Renal pelvis (tissue), 4 donors: ENCODE measurements around the gene MED29. TPM values are rescaled to one million over a fixed set of nuclear protein-coding genes. Genes with fewer than 3 reads are reported as not detected.
"Not testable (repeated sequence)": the region's sequence is repeated elsewhere in the genome, so short reads cannot be mapped to it uniquely, and the experiment has no call there.

Source experiments
- DNase-seq: peaks from one replicate; pipeline ENCODE4 v3.0.0-alpha.2; 2013
- polyA plus RNA-seq, 3 donors: library from polyadenylated mRNA; unstranded; fragments of 120-200 nt; gene quantifications; one replicate each; pipeline ENCODE4 v1.2.1, GENCODE V29; 2013; ENCODE audit not compliant: insufficient read length in 3 of 3

The MED29 gene
- polyA plus RNA-seq, 3 donors = 39.9 to 42.5 (median 41.3) TPM

DNA sequence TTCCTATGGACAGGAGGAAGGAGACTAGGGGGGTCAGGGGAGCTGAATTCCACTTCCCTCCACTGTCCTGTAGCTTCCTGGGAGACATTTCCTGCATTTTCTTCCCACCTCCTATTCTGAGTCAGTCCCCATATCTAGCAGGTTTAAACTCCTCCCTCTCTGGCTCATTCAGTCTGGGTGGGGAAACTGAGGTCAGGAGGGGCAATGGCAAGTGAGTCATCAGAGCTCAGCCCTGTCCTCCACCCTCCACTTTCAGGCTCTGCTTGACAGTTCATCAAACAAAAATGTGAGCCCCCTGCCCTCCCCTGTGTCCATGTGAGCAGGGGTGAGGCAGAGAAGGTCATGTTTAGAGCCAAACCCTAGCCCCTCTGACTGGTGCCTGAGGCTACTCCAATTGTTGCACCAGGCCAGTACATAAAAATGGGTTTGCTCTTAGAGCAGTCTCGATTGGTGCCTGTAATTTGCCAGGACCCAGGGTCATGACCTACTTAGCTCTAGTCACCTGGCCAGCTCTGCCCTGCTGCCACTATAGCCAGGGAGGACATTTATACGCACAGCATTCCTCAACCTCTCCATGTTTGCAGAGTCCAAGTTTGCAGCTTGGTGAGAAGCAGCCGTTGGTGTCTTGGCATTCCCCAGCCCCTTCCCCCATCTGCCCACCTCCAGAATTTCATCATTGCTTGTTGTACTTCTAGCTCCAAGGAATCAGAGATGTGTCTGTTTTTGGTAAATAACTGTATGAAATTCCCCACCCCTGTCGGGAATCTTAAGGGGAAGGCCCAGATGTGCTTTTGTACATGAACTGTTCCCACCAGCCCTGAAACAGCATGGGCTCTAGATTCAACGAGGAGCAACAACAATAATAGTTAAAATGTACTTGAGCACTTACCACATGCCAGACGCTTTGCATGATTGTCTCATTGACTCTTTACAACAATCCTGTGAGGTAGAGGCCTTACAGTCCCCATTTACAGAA is 28.2 kb upstream of the MED29 start:
- DNase-seq = no peak

DNA sequence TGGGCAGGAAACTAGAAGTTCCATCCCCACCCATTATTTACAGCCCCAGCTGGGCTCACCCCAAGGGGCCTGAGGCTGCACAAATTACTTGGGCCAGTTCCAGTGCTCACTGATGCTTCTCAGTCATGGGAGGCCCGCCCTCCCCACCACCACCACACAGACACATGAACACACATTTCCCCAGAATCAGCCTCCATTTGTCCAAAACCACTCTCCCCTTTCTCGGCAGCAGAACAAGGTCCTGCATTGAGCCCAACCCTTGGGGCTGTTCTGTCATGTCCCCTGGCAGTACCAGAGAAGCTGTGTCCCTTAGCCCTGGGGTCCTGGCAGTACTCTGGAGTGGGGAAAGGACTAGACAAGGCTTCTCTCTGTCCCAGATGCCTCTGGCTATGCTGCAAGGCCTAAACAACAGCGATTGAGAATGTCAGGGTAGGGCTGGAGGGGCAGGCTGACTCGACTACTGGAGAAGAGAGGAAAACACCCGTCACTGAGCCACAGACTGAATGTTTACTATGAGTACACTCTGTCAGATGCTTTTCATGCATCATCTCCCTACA is 27.2 kb upstream of the MED29 start:
- DNase-seq = no peak

DNA sequence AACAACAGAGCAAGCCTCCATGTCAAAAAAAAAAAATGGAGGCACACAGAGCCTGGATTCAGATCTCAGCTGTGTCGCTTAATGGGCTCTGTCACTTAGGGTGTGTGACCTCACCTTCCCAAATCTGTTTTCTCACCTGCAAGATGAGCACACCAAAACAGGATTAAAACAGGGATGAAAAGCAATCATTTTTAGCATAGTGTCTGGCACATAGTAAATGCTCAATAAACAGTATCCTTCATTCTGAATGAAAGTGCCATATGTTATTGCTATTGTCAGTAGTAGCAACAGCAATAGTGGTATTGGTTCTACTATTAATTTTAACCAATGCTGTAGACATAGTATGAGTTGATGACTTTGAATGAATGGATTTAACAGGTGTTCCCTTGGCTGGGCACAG is 25.6 kb upstream of the MED29 start:
- DNase-seq = no peak

DNA sequence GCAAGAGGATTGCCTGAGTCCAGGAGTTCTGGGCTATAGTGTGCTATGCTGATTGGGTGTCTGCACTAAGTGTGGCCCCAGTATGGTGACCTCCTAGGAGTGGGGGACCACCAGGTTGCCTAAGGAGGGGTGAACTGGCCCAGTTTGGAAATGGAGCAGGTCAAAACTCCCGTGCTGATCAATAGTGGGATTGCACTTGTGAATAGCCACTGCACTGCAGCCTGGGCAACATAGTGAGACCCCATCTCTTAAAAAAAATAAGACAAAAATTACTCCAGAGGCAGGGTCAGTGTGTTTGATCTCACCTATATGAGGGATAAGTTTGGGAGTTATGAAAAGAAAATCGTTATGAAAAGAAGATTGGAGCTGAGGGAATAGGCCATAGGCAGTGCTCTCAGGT is 22.0 kb upstream of the MED29 start:
- DNase-seq = no peak

DNA sequence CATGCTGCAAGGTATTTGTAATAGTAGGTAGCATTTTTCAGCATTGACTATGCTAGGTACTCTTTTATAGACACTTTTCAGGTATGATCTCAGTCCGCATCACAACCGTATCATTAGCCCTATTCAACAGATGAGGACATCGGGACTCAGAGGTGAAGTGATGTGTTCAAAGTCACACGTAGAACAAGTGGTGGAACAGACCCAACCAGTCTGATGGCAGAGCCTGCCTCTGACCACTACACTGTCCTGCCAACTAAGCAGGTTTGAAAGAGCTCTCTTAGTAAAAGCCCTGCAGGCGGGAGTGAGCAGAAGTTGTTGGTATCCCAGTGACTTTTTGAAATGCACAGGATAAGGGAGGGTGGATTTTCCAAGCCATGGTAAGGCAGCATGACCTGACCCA is 20.4 kb upstream of the MED29 start:
- DNase-seq = no peak

DNA sequence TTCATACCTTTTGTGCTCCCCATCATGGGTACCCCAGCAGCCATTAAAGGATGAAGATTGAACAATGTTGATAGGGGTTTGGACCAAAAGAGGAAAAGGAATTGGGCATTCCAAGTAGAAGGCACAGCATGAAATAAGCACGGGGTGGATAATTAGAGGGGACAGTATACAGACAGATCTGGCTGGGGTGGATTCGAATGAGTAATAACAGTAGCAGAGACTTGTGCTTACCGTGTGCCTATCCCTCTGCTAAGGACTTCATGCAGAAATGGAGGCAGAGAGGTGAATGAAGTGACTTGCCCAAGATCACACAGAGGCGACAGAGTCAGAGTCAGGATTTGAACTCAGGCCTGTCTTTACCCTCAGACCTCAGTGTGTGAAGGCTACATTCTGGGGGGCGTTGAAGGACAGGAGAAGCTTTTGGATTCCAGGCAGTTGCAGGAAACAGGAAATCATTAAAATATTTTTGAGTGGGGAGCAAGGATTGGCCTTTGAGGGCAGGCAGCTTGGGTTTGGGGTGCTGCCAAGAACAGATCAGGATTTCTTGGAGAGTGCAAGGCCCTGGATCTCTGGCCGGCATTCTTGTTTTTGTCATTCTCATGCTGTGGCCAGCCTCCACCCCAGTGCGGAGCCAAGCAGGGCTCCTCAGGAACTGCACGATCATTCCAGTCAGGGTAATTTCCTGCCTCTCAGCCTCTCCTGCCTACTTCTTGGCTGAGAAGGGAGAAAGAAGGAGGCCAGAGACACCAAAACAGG is 19.0 kb upstream of the MED29 start:
- peak; percentile 75 for DNase-seq

DNA sequence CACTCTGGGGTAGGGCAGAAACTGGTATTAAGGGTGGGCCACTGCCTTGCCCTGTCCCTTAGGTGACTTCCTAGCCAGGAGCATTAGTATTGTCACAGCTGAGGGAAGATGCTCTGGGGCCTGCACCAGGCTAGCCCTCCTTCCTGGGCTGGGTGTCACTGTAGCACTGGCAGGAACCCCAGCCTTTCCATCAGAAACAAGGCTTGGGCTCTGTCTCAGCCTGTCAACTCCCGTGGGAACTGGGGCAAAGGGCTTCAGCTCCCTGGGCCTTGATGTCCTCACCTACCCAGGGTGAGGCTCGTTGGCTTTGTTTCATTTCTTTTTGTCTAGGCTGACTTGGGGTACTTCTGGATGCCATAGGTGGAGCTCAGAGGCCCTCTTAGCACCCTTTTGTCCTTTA is 18.2 kb upstream of the MED29 start:
- DNase-seq = no peak

DNA sequence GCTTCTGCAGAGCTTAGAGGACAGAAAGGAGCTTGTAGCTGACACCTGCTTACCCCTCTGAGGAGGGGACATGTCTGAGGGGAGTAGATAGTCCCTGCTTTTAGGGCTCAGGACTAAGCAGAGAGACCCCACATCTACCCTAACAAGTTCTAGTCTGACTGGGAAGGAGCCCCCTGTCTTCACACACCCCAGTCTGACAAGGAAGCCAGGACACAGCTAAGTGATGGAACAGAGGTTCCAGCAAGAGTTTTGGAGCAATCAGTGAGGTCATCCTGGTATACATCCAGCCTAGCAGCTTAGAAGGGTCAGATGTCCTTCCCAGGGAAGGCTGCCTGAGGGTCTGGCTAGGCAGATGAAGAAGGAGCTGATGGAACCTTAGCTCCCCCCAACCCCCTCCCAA is 15.2 kb upstream of the MED29 start:
- no peak for DNase-seq

DNA sequence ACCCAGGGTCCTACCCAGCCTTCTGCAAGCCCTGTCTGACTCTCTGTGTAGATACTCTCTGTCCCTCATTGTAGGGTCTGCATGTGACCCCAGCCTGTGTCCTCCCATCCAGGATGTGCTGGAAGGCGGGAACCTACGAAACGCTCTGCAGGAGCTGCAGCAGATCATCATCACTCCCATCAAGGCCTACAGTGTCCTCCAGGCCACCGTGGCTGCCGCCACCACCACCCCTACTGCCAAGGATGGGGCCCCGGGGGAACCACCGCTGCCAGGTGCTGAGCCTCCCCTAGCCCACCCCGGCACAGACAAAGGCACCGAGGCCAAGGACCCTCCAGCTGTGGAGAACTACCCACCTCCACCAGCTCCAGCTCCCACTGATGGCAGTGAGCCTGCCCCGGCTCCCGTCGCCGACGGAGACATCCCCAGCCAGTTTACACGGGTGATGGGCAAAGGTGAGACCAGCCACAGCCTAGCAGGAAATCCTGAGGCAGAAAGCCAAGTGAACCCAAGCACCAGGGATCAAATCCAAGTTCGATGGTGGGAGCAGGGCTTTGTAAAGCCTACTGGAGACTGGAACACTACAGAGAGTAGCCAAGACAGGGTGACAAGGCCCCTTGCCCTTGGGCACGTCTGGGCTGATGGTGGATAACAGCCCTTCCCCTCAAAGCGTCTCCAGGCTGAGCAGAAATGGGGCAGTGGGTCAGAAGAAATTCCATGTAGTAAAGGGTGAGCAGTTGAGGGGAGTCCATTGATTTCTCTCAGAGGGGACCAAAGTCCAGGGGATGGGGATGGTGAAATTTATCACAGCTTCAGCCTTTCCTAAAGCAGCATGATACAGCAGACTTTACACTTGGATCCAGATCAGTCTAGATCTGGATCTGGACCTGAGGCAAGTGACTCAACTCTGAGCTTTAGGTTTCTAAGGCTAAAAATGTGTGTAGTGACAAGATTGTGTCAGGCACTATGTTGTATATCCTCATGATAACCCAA is 13.5 kb upstream of the MED29 start:
- no peak for DNase-seq

DNA sequence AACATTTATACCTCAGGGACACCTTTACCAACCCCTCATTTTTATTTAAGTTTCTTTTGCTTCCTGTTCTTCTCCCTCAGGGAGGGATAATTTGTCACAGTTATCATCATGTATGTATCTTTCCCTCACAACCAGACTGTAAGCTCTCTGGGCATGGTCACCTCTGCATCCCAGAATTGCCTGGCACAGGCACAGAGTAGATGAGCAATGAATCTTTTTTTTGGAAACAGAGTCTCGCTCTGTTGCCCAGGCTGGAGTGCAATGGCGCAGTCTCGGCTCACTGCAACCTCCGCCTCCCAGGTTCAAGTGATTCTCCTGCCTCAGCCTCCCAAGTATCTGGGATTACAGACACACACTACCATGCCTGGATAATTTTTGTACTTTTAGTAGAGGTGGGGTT is 11.8 kb upstream of the MED29 start:
- not testable (repeated sequence) for DNase-seq

DNA sequence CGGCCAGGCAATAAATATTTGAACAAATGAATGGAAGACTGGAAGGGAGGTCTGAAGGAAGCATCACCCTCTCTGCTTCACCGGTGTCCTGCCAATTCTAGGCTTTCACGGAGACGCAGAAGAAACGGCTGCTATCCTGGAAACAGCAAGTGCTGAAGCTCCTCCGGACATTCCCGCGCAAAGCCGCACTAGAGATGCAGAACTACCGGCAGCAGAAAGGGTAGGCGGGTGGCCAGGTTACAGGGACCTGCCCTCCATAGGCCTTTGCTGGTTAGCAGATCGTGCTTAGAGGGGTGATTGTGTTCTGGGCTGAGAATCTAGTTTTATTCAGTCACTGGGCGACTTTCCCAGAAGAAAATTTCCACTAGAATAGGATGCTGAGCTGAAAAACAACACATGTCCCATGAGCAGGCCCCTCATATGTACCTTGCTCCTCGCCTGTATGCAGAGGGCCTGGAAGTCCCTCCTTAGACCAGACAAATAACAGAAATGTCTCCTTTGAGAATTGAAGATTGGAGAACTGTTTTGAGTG is 11.2 kb upstream of the MED29 start:
- DNase-seq = no peak

DNA sequence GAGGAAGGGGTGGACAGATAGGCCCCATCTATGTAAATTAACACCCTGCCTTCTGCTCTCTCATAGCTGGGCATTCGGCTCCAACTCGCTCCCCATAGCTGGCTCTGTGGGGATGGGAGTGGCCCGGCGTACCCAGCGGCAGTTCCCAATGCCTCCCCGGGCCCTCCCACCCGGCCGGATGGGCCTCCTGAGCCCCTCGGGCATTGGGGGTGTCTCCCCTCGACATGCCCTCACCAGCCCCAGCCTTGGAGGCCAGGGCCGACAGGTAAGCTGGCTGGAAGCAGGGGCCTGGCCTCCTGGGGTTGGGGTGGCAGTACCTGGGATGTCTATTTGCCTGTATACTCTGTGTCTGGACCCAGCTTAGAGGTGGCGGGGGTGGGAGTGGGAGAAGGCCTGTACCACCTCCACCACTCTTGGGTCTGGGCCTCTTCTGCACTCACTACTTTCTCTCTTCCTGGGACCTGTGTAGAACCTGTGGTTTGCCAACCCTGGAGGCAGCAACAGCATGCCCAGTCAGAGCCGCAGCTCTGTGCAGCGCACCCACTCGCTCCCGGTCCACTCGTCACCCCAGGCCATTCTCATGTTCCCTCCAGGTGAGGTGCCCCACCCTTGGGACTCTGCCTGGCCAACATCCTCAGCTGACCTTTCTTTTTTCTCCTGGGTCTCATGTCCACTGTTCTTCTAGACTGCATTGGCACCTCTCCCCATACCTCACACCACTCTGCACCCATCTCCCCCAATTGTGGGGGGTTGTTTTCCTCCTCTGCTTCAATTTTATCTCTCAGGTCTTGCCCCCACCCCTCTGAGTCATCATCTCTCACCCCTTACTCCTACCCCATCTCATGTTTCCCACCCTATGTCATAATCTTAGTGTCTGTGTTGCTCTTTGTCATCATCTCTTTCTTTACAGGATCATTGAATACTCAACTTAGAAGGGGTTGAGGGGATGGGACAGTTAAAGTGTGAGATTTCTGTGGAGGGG is 10.4 kb upstream of the MED29 start:
- no peak for DNase-seq

DNA sequence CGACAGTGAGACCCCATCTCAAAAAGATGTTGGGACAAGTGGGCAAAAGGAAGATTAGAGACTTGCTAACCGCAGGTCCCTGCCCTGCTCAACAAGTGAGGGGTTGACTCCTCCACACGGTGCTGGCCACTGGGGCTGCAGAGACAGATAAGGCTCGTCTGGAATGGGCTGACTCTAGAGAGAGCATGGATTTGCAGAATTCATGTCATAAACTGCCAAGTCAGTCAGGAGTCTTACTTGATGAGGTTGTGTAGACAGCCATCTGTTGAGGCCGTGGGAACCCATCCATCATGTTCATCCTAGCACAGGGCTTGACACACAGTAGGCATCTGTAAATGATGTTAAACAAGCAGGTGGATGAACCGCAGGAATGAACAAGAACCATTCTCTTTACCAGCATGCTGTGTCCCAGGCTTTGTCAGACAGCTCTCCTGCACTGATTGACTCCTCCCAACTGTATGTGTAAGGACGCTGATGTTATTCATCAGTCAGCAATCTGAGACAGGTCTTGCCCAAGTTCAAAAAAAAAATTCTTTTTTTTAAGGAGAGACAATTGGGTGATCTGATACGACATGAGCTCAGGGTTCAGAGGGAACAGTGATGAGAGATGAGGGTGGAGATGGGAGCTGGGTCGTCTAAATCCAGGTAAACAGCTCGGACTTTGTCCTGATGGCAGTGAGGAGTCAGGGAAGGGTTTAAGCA is 9.1 kb upstream of the MED29 start:
- no peak for DNase-seq

DNA sequence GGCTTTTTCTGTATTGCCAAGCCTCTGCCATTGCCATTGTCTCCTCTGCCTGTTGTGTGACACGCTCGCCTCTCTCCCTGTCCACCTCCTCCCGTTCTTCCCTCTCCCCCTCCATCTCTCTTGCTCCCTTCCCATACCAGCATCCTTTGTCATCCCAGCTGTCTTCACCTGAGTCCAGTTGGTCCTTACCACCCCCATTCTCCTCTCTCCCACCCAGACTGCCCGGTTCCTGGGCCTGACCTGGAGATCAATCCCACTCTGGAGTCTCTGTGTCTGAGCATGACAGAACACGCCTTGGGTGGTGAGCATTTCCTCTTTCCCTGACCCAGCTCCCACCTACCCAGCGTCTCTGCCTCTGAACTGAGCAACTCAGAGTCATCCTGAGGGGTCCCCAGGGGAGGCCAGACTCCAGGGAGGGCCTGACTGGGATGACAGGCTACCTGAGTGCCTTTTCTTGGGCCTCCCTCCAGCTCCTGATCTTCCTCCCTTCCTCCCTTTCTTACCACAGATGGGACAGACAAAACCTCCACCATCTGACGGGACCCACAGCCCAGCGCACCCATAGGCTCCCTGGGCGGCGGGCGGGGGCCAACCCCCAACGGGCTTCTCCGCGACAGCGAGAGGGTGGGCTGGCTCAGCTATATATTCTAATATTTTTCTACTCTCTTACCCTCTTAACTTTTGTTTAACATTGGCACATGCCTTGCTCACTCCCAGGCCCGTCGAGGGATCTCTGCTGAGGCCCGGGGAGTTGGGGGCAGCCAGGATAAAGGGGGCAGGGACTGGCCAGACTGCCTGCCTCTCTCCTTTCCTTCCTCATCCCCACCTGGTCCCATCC is 8.0 kb upstream of the MED29 start:
- no peak for DNase-seq

DNA sequence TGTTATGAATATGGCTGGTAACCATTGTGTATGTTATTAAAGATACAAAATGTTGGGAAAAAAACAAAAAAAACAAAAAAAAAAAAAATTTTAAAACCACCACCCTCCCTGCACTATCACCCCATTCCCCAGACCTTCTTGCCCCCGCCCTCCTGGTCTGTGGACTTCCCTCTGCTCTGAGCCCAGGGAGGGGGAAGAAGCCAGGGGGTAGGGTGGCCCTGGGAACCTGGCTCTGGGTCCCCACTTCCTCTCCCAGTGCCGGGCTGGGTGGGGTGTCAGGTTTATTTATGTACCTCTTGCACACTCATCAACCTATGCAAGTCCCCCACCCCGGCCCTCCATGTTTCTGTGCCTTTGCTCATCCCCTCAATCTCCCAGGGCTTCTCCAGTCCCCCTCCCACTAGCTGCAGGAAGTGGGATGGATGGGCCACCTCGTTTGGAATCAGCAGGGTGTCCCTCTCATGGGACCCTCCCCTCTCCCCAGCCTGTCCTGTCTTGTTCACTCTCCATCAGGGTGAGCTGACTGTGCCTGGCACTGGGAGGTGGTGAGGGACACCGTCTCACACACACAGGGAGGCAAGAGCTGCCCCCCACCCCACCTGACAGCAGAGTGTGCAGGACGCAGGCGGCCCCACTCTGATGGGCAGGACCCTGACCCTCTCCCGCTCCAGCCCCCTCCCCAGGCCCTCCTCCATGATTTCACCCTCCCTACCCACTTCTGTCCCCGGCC is 6.2 kb upstream of the MED29 start:
- no peak for DNase-seq

DNA sequence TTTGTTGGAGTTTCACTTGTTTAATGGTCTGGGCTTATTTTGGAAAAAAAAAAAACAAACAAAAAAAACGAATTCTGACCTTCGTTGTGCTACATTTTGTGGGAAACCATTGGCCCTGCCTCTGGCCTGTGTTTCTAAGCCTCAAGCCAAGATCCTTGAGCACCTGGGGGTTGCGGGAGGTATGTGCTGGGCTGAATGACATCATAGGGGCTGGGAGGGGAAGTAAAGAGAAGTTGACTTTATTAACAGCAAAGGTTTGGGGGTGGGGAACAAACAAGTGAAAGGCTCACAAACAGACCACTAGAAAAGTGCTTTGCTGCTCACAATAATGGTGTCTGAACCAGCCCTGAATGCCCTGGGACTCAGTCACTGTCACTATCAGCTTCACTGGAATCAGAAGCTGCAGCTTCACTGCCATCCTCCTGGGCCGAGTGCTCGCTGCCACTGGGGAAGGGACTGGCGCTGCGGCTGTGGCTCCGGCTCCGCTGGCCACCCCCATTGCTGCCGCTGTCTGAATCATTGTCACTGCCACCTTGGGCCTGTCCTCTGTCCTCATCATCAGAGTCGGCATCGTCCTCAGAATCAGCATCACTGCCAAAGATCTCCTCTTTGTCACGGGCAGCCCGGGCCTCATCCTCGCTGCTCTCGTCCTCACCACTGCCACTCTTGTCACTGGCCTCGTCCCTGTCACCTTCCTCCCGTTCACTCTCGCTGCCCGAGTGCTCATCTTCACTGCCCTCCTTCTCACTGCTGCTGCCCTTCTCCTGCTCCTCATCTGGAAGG is 5.4 kb upstream of the MED29 start:
- DNase-seq = no peak

DNA sequence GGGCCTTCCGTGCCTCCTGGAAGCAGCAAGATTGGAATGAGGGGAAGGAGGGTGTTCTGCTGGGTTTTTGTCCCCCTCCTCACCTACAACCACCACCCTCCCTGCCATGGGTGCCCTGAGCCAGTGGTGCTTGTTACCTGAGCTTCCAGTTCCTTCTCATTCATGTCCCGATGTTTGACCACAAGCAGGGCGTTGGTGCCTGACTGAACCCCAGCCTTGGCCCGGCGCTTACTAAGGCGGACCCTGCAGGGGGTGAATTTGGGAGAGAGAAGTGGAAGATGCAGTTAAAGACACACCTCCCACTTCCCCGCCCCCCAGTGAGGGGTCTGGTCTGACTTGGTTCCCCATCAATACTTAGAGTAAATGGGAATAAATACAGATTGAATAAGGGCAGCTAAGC is 4.6 kb upstream of the MED29 start:
- no peak for DNase-seq
